RWPE2 (cell line): ENCODE data around the gene HS2ST1.

Experiments used
- ATAC-seq: fragments of 200-7000 bp; cut with Tn5 transposase; 3 replicates; pipeline ENCODE4 v1.9.1; 2021; ENCODE audit warnings: low read depth
- DNase-seq: peaks from one replicate; pipeline ENCODE4 v3.0.0-alpha.2; 2020; ENCODE audit warnings: low spot score
- H3K27ac ChIP-seq: fragments of 450-650 bp; 2 replicates; pipeline ENCODE4 v1.5.1; 2017; ENCODE audit warnings: mild to moderate bottlenecking; ENCODE audit not compliant: poor library complexity, severe bottlenecking
- H3K27me3 ChIP-seq: fragments of 250-450 bp; sonication (Bioruptor Pico); 2 replicates; pipeline ENCODE4 v1.5.1; 2021; ENCODE audit warnings: mild to moderate bottlenecking, moderate library complexity; ENCODE audit not compliant: insufficient read depth, poor library complexity, severe bottlenecking
- H3K36me3 ChIP-seq: fragments of 250-450 bp; sonication (Bioruptor Pico); 2 replicates; pipeline ENCODE4 v1.5.1; 2020; ENCODE audit warnings: low read depth, mild to moderate bottlenecking, moderate library complexity
- H3K4me1 ChIP-seq: fragments of 250-450 bp; sonication (Bioruptor Pico); 2 replicates; pipeline ENCODE4 v1.5.1; 2021; ENCODE audit warnings: mild to moderate bottlenecking, moderate library complexity; ENCODE audit not compliant: insufficient read depth, poor library complexity, severe bottlenecking
- H3K4me3 ChIP-seq: fragments of 250-450 bp; sonication (Bioruptor Pico); 2 replicates; pipeline ENCODE4 v1.5.1; 2021; ENCODE audit warnings: mild to moderate bottlenecking, moderate library complexity; ENCODE audit not compliant: severe bottlenecking
- H3K9me3 ChIP-seq: fragments of 250-450 bp; sonication (Bioruptor Pico); 2 replicates; pipeline ENCODE4 v1.5.1; 2021; ENCODE audit warnings: mild to moderate bottlenecking, moderate library complexity; ENCODE audit not compliant: severe bottlenecking
- TF ChIP-seq, protein P1 (sequence below): fragments of 450-650 bp; IDR thresholded peaks from one replicate; pipeline ENCODE4 v1.5.1; 2017; ENCODE audit warnings: mild to moderate bottlenecking, moderate library complexity; ENCODE audit not compliant: poor library complexity, severe bottlenecking

Gene HS2ST1

DNA sequence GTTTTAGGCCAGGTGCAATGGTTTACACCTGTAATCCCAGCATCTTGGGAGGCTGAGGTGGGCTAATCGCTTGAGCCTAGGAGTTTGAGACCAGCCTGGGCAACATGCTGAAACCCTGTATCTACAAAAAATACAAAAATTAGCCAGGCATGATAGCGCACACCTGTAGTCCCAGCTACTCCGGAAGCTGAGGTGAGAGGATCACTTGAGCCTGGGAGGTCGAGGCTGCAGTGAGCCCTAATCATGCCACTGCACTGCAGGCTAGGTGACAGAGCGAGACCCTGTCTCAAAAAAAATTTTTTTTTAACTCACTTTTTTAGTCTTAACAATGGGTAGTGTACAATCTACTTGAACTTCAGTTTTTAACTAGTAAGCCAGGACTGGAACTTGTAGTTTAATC, 137.5 kb downstream of the HS2ST1 start:
- DNase-seq = no peak
- H3K4me1 ChIP-seq = no peaks in the 10 kb centered on the region
- H3K36me3 ChIP-seq = no peaks in the 10 kb centered on the region
- TF ChIP-seq, protein P1, sequence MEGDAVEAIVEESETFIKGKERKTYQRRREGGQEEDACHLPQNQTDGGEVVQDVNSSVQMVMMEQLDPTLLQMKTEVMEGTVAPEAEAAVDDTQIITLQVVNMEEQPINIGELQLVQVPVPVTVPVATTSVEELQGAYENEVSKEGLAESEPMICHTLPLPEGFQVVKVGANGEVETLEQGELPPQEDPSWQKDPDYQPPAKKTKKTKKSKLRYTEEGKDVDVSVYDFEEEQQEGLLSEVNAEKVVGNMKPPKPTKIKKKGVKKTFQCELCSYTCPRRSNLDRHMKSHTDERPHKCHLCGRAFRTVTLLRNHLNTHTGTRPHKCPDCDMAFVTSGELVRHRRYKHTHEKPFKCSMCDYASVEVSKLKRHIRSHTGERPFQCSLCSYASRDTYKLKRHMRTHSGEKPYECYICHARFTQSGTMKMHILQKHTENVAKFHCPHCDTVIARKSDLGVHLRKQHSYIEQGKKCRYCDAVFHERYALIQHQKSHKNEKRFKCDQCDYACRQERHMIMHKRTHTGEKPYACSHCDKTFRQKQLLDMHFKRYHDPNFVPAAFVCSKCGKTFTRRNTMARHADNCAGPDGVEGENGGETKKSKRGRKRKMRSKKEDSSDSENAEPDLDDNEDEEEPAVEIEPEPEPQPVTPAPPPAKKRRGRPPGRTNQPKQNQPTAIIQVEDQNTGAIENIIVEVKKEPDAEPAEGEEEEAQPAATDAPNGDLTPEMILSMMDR = no peak
- H3K9me3 ChIP-seq = no peaks in the 10 kb centered on the region
- H3K27me3 ChIP-seq = no peaks in the 10 kb centered on the region
- H3K27ac ChIP-seq = no peak overlapping the region
- no peak for ATAC-seq
- no peak overlapping the region for H3K4me3 ChIP-seq

DNA sequence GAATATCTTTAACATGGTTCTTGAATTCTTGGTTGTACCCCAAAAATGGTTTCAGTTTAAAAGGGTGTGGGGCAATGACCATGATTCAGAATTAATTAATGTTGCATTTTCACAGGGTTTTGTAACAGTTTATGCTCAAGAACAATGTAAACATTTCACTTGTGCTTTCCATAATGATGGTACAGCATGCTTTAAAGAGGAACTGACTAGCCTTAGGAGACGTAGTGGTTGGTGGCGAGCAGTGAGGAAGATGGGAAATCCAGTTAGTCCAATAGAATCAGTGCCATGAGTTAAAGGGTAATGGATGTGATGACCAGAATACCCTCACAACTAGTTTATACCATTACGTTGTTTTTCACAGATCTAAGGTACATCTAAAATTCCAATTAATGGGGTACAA, 138.0 kb downstream of the HS2ST1 start:
- H3K4me1 ChIP-seq = no peaks in the 10 kb centered on the region
- no peak for DNase-seq
- TF ChIP-seq, protein P1 = no peak
- H3K4me3 ChIP-seq = no peak overlapping the region
- no peaks in the 10 kb centered on the region for H3K9me3 ChIP-seq
- ATAC-seq = no peak
- no peaks in the 10 kb centered on the region for H3K27me3 ChIP-seq
- H3K36me3 ChIP-seq = no peaks in the 10 kb centered on the region
- no peak overlapping the region for H3K27ac ChIP-seq

DNA sequence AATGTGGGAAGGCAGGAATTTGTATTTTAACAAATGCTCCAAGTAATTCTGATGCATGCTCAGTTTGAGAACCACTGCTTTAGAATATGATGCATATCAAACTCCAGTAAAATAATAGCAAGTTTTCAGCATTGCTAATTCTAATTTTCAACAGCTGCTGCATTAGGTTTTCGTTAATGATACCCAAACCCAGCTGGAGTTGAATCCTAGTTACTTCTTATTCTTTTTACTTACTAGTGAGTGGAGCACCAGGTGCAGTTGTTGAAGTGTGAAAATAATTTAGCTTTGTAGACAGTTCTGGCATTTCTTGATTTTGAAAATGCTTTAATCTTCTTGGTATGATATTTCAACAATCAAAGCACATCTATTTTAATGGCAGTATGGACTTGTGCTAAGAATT, 138.5 kb downstream of the HS2ST1 start:
- ATAC-seq (no peak), DNase-seq (no peak)
- TF ChIP-seq, protein P1 = no peak
- H3K4me3 ChIP-seq = no peak overlapping the region
- H3K27me3 ChIP-seq = no peaks in the 10 kb centered on the region
- H3K27ac ChIP-seq = no peak overlapping the region
- no peaks in the 10 kb centered on the region for H3K9me3 ChIP-seq
- H3K4me1 ChIP-seq = no peaks in the 10 kb centered on the region
- no peaks in the 10 kb centered on the region for H3K36me3 ChIP-seq

DNA sequence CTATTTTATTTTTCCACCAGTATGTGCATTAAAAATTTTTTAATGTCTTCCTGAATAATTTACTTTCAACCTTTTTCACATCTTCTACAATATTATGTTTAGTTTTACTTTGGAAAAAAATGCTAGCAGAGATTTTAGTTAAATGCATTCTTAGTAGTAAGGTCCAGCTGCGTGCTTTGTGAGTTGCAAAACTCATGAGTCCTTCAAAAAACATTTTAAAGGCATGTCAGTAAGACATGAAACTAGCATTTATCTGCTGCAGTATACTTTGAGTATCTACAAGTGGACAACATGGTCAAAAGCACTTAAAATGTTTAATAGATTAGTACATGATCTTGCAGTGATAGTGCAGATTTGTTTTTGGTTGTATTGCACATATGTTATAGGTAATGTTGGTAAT, 139.0 kb downstream of the HS2ST1 start:
- Histone ChIP-seq H3K36me3 (no peaks in the 10 kb centered on the region), H3K27ac (no peak overlapping the region), H3K4me1 (no peaks in the 10 kb centered on the region), H3K4me3 (no peak overlapping the region), H3K9me3 (no peaks in the 10 kb centered on the region), H3K27me3 (no peaks in the 10 kb centered on the region)
- DNase-seq (no peak), ATAC-seq (no peak)
- TF ChIP-seq, protein P1 = no peak

DNA sequence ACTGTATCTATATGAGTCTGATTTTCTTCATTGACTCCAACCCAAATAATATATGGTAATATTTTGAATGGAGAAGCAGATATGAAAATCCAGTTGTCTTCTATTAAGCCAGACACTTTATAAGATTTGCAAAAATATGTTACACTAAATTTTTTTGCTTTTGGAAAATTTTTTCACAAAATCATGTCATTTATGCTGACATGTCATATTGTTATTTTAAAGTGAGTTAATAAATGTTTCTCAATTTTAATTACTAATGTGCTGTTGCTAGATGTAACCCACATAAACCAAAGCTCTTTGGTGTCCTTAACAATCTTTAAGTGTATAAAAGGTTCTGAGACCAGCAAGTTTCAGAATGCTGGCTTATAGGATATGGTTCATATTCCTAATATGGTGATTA, 142.5 kb downstream of the HS2ST1 start:
- Histone ChIP-seq H3K27me3 (no peaks in the 10 kb centered on the region), H3K4me3 (no peak overlapping the region), H3K36me3 (no peaks in the 10 kb centered on the region), H3K27ac (no peak overlapping the region), H3K4me1 (peaks cover 5% of the 10 kb centered on the region), H3K9me3 (no peaks in the 10 kb centered on the region)
- TF ChIP-seq, protein P1 = no peak
- DNase-seq (no peak), ATAC-seq (no peak)
